CD14-positive monocyte (primary cell): ENCODE measurements around the gene C5. TPM values are rescaled to one million over a fixed set of nuclear protein-coding genes. Genes with fewer than 3 reads are reported as not detected.

Experiments
- DNase-seq, 3 donors: peaks; one replicate each; pipeline ENCODE4 v3.0.0-alpha.2; 2011 to 2022
- H2AFZ ChIP-seq: 2 replicates; pipeline ENCODE4 v1.6.0; 2012; ENCODE audit warnings: mild to moderate bottlenecking, low read depth, low read length, inconsistent platforms; ENCODE audit not compliant: insufficient read depth, poor library complexity, severe bottlenecking
- H3K27ac ChIP-seq, 2 donors: 1 replicate in 1 of 2; 2 replicates in 1 of 2; pipeline ENCODE4 v1.5.1; 2012 to 2013; ENCODE audit warnings: low read length in 2 of 2, control low read depth in 1 of 2, inconsistent platforms in 1 of 2, low read depth in 1 of 2, mild to moderate bottlenecking in 1 of 2
- H3K27me3 ChIP-seq, 2 donors: one replicate each; pipeline versions ENCODE4 v1.6.0 to v1.6.1; 2011 to 2013; ENCODE audit warnings: low read length in 2 of 2; ENCODE audit not compliant: control insufficient read depth in 2 of 2, insufficient read depth in 2 of 2
- H3K36me3 ChIP-seq, 2 donors: replicated peaks in 1 of 2; 1 replicate in 1 of 2; 2 replicates in 1 of 2; pipeline versions ENCODE4 v1.5.1 to v1.6.1; 2012 to 2013; ENCODE audit warnings: low read length in 2 of 2, control low read depth in 1 of 2, inconsistent platforms in 1 of 2, mild to moderate bottlenecking in 1 of 2; ENCODE audit not compliant: insufficient read depth in 2 of 2, control insufficient read depth in 1 of 2
- H3K4me1 ChIP-seq, 2 donors: 1 replicate in 1 of 2; 2 replicates in 1 of 2; pipeline versions ENCODE4 v1.5.1 to v1.6.1; 2012 to 2013; ENCODE audit warnings: low read length in 2 of 2, control low read depth in 1 of 2, inconsistent platforms in 1 of 2, mild to moderate bottlenecking in 1 of 2, moderate library complexity in 1 of 2; ENCODE audit not compliant: insufficient read depth in 2 of 2, control insufficient read depth in 1 of 2
- H3K4me2 ChIP-seq: replicated peaks from 2 replicates; pipeline ENCODE3; 2012; ENCODE audit warnings: low read length, moderate library complexity, mild to moderate bottlenecking; ENCODE audit not compliant: poor library complexity, severe bottlenecking; ENCODE audit errors: extremely low read depth
- H3K4me3 ChIP-seq, 3 experiments: fragments of 200-600 bp in 1 of 3; sonication (generic) in 1 of 3; replicated peaks in 1 of 3; 1 replicate in 2 of 3; 2 replicates in 1 of 3; pipeline ENCODE4 v1.5.1; 2011 to 2013; ENCODE audit warnings: low read length in 3 of 3, mild to moderate bottlenecking in 3 of 3, control low read depth in 2 of 3, low read depth in 2 of 3, inconsistent platforms in 1 of 3, moderate library complexity in 1 of 3
- H3K79me2 ChIP-seq: 2 replicates; pipeline ENCODE4 v1.6.0; 2012; ENCODE audit warnings: mild to moderate bottlenecking, control low read depth, inconsistent platforms, low read length, moderate library complexity; ENCODE audit not compliant: insufficient read depth
- H3K9ac ChIP-seq: 2 replicates; pipeline ENCODE4 v1.6.0; 2017; ENCODE audit warnings: low read length, mild to moderate bottlenecking; ENCODE audit not compliant: insufficient read depth, poor library complexity, severe bottlenecking
- H3K9me3 ChIP-seq, 2 donors: replicated peaks in 1 of 2; 1 replicate in 1 of 2; 2 replicates in 1 of 2; pipeline versions ENCODE4 v1.5.1 to v1.6.1; 2012 to 2013; ENCODE audit warnings: low read length in 2 of 2, control low read depth in 1 of 2; ENCODE audit not compliant: control insufficient read depth in 1 of 2, insufficient read depth in 1 of 2
- H4K20me1 ChIP-seq: 2 replicates; pipeline ENCODE4 v1.6.0; 2012; ENCODE audit warnings: mild to moderate bottlenecking, low read length, control low read depth, moderate library complexity; ENCODE audit not compliant: insufficient read depth
- H3K27ac Mint-ChIP-seq, 7 donors: one replicate each; pipeline ENCODE4 v1.8.0; 2020; ENCODE audit warnings: mild to moderate bottlenecking in 7 of 7, mixed read lengths in 7 of 7, moderate library complexity in 6 of 7, inconsistent platforms in 2 of 7
- H3K27me3 Mint-ChIP-seq, 3 donors: one replicate each; pipeline ENCODE4 v1.8.0; 2021 to 2022; ENCODE audit warnings: low read depth in 3 of 3, mild to moderate bottlenecking in 3 of 3, mixed read lengths in 3 of 3, moderate library complexity in 3 of 3, inconsistent platforms in 1 of 3
- H3K36me3 Mint-ChIP-seq, 2 donors: one replicate each; pipeline ENCODE4 v1.8.0; 2020; ENCODE audit warnings: mixed read lengths in 2 of 2, inconsistent platforms in 1 of 2, mild to moderate bottlenecking in 1 of 2
- H3K4me1 Mint-ChIP-seq: one replicate; pipeline ENCODE4 v1.8.0; 2020; ENCODE audit warnings: mild to moderate bottlenecking, mixed read lengths
- H3K4me3 Mint-ChIP-seq, 2 donors: one replicate each; pipeline ENCODE4 v1.8.0; 2020; ENCODE audit warnings: mild to moderate bottlenecking in 2 of 2, mixed read lengths in 2 of 2, moderate library complexity in 1 of 2
- H3K9me3 Mint-ChIP-seq, 7 donors: one replicate each; pipeline ENCODE4 v1.8.0; 2020 to 2022; ENCODE audit warnings: mixed read lengths in 7 of 7, mild to moderate bottlenecking in 6 of 7, moderate library complexity in 6 of 7, inconsistent platforms in 2 of 7
- CTCF ChIP-seq: fragments of 200-600 bp; IDR thresholded peaks from one replicate; pipeline ENCODE4 v1.8.0; 2022; ENCODE audit warnings: antibody characterized with exemption, mild to moderate bottlenecking
- WGBS: methylation state at CpG from one replicate; pipeline ENCODE4 v1.1.5; 2013; ENCODE audit warnings: missing lambda C conversion rate; ENCODE audit not compliant: insufficient coverage; 5-methylcytosine and 5-hydroxymethylcytosine counted together
- intact Hi-C, 2 donors: fragments of 100-400 bp; cut with micrococcal nuclease; formaldehyde crosslinking; loops; one replicate each; pipeline versions ENCODE4 v1.15.0 to v1.15.1; 2023
- polyA plus RNA-seq, 3 donors: library from polyadenylated mRNA; depleted of rRNA in 1 of 3; unstranded in 2 of 3; stranded (reverse) in 1 of 3; fragments of 300-500 nt in 2 of 3; fragments of >200 nt in 1 of 3; fragmentation: Illumina TruSeq in 2 of 3; gene quantifications; 1 replicate in 2 of 3; 2 replicates in 1 of 3; pipeline ENCODE4 v1.2.3, GENCODE V29; 2012 to 2021

The C5 gene
- polyA plus RNA-seq, 3 donors, result 0.66 to 3.5 (median 1.2) TPM

- no peak for TF ChIP-seq CTCF
- Histone ChIP-seq H3K9me3 (no peaks in the 10 kb centered on the region), H3K4me2 (no peak overlapping the region), H3K4me1 (peaks cover 3 to 4% of the 10 kb centered on the region in 2 donors), H3K27ac (no peak overlapping the region), H3K9ac (no peak overlapping the region), H4K20me1 (no peaks in the 10 kb centered on the region), H3K4me3 (no peak overlapping the region), H3K36me3 (no peaks in the 10 kb centered on the region), H2AFZ (no peak overlapping the region), H3K79me2 (no peaks in the 10 kb centered on the region), H3K27me3 (no peaks in the 10 kb centered on the region)
- Mint-ChIP-seq H3K36me3 (peaks cover 13 to 31% of the 10 kb centered on the region in 2 donors), H3K27ac (no peak overlapping the region), H3K9me3 (peaks cover 0 to 6% (median 2%) of the 10 kb centered on the region in 7 donors), H3K4me1 (peaks cover 8% of the 10 kb centered on the region), H3K27me3 (no peaks in the 10 kb centered on the region), H3K4me3 (no peak overlapping the region)
- no CpG with 5 or more reads among the region's 6 CpGs for WGBS
- DNase-seq, result no peak
- intact Hi-C loops, result no loop called here
These were observed 135.1 kb downstream of the C5 start for GRCh38 chr9:120914953-120915352.

GRCh38 chr9:120914396-120914795, 135.7 kb downstream of the C5 start:
- Mint-ChIP-seq H3K4me3 (no peak overlapping the region), H3K9me3 (peaks cover 0 to 6% (median 2%) of the 10 kb centered on the region in 7 donors), H3K36me3 (peaks cover 13 to 32% of the 10 kb centered on the region in 2 donors), H3K27ac (no peak overlapping the region), H3K4me1 (peaks cover 7% of the 10 kb centered on the region), H3K27me3 (no peaks in the 10 kb centered on the region)
- H2AFZ ChIP-seq, result no peak overlapping the region
- no peak overlapping the region for H3K4me3 ChIP-seq
- no peaks in the 10 kb centered on the region for H3K79me2 ChIP-seq
- no peak for DNase-seq
- intact Hi-C loops, result no loop called here
- H3K27me3 ChIP-seq, result no peaks in the 10 kb centered on the region
- no peak overlapping the region for H3K9ac ChIP-seq
- H3K9me3 ChIP-seq, result no peaks in the 10 kb centered on the region
- 95% methylated on average over 3 of the region's 3 CpGs for WGBS
- H3K4me2 ChIP-seq, result no peak overlapping the region
- no peak overlapping the region for H3K27ac ChIP-seq
- TF ChIP-seq CTCF, result no peak
- H3K36me3 ChIP-seq, result no peaks in the 10 kb centered on the region
- H4K20me1 ChIP-seq, result no peaks in the 10 kb centered on the region
- H3K4me1 ChIP-seq, result peaks cover 5 to 9% of the 10 kb centered on the region in 2 donors
